HG03095 (cell line): Measurements from ENCODE around the gene BRIP1.
"Not testable (repeated sequence)": the region's sequence is repeated elsewhere in the genome, so short reads cannot be mapped to it uniquely, and the experiment has no call there.

Experiments used
- ATAC-seq: cut with Tn5 transposase; IDR thresholded peaks from one replicate; pipeline ENCODE4 v1.9.1; 2021; ENCODE audit warnings: moderate library complexity; ENCODE audit not compliant: unreplicated experiment

Gene BRIP1

DNA sequence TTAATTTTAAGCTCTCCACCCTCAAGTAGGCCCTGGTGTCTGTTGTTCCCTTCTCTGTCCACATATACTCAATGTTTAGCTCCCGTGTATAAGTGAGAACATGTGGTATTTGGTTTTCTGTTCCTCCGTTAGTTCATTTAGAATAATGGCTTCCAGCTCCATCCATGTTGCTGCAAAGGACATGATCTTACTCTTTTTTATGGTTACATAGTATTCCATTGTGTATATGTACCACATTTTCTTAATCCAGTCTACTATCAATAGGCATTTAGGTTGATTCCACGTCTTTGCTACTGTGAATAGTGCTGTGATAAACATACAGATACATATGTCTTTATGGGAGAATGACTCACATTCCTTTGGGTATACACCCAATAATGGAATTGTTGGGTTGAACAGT is 160.9 kb downstream of the BRIP1 start:
- ATAC-seq = no peak

DNA sequence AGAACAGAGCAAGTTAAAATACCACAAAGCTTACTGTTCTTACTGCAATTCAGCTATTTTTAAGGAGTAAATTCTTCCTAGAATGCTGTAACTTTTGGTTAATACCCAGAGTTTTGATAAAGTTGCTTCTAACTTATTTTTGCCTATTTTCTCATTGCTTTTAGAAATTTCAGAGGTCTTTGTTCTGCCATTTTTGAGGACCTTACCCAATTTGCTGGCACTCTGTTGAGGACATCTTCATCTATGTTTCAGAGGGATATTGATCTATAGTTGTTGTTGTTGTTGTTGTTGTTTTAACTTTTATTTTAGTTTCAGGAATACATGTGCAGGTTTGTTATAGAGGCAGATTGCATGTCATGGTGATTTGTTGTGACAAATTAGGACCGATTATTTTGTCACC is 161.3 kb downstream of the BRIP1 start:
- ATAC-seq = no peak

DNA sequence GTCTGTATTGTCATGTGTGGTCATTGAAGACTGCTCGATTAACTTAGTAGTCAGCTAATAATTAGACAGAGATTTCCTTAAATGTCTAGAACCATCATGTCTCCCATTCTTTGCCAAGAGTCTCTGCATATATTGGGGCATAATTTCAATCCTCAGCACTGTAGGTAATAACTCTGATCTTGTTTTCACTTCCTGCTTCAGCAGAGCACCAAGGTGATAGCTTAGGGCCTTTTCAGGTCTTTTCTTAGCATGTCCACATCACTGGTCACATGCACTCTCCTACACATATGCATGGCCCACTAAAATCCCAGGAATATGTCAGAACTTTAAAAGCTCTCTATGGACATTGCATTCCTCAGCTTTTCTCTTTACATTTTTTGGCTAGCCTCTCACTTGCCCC is 162.0 kb downstream of the BRIP1 start:
- no peak for ATAC-seq

DNA sequence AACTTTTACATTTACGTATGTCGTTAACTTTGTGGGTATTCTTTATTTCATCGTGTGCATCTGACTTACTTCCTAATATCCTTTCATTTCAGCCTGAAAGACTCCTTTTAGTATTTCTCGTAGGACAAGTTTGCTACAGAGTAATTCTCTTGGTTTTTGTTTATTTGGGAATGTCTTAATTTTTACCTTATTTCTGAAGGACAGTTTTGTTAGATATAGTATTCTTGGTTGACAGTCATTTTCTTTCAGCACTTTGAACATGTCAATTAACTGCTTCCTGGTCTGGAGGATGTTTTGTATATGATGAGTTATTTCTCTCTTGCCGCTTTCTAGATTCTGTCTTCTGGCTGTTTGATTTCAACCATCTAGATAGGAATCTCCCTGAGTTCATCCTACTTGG is 163.1 kb downstream of the BRIP1 start:
- ATAC-seq = no peak

DNA sequence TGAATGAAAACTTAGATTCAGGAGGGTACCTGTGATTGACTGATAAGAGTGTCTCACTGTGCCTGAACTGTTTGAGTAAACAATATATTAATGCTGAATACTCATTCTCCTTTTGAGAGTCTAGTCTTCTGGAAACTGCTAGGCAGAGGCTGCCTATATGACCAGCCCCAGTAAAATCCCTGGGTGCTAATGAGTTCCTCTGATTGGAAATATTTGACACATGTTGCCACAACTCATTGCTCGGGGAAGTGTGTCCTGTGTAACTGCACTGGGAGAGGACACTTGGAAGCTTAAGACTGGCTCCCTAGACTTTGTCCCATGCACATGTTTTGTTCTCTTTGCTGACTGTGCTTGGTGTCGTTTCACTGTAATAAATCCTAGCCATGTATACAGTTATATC is 163.6 kb downstream of the BRIP1 start:
- ATAC-seq = no peak

GRCh38 chr17:61699032-61699431 is 164.3 kb downstream of the BRIP1 start:
- no peak for ATAC-seq

DNA sequence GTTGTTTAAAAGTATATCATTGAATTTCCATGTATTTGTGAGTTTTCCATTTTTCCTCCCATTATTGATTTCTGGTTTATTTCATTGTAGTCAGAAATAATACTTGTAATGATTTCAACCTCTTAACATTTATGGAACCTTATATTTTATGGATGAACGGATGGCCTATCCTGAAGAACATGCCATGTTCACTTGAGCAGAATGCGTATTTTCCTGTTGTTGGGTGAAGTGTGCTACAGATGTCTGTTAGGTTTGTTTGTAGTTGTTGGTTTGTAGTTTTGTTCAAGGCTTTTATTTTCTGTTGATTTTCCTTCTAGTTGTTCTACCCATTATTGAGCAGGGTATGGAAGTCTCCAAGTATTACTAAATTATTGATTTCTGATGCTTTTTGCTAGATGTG is 165.1 kb downstream of the BRIP1 start:
- no peak for ATAC-seq

DNA sequence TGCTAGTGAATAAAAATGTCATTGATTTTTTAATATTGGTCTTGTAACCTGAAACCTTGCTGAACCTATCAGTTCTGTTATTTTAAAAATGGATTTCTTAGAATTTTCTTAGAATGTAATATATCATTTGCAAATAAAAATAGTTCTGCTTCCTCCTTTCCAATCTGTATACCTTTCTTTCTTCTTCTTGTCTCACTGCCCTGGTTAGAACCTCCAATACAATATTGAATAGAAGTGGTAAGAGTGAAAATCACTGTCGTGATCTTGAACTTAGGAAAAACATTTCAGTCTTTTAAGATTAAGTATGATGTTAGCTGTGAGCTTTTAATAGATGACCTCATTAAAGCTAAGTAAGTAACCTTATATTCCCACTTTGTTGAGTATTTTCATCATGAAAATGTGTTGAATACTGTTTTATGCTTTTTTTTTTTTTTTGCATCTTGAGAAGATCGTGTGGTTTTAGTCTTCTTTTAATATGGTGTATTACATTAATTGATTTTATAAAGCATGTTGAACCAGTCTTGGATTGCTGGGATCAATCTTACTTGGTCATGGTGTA is 167.5 kb downstream of the BRIP1 start:
- ATAC-seq = no peak

DNA sequence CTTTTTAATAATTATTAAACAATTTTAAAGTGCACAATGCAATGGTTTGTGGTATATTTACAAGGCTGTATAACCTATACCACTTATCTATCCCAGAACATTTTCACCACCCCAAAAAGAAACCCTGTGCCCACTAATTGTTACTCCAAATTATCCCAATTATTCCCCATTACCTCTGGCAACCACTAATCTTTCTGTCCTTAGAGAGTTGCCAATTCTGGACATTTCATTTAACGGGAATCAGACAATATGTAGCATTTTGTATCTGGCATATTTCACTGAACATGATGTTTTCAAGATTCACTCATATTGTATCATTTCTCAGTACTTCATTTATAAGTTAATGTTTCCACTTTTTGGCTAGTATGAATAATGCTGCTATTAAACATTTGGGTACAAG is 169.2 kb downstream of the BRIP1 start:
- no peak for ATAC-seq

DNA sequence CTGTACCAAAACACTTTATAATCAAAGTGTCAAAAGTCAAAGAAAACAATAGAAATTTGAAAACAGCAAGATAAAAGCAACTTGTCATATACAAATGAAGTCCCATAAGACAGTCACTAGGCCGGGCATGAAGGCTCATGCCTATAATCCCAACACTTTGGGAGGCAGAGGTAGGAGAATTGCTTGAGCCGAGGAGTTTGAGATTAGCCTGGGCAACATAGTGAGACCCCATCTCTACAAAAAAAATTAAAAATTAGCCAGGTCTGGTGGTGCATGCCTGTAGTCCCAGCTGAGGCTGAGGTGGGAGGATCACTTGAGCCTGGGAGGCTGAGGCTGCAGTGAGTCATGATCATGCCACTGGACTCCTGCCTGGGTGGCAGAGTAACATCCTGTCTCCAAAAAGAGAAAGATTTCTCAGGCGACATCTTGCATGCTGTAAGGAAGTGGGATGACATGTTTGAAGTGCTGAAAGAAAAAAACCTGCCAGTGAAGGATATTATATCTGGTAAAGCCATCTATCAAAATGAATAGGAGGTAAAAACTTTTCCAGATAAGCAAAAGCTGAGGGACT is 173.6 kb downstream of the BRIP1 start:
- no peak for ATAC-seq

- ATAC-seq = no peak
These were observed 175.6 kb downstream of the BRIP1 start for GRCh38 chr17:61687769-61688168.

GRCh38 chr17:61686113-61686512 is 177.2 kb downstream of the BRIP1 start:
- no peak for ATAC-seq

GRCh38 chr17:61684818-61685217 is 178.5 kb downstream of the BRIP1 start:
- no peak for ATAC-seq

GRCh38 chr17:61684172-61684571 is 179.2 kb downstream of the BRIP1 start:
- ATAC-seq = no peak

GRCh38 chr17:61683466-61683865 is 179.9 kb downstream of the BRIP1 start:
- no peak for ATAC-seq

DNA sequence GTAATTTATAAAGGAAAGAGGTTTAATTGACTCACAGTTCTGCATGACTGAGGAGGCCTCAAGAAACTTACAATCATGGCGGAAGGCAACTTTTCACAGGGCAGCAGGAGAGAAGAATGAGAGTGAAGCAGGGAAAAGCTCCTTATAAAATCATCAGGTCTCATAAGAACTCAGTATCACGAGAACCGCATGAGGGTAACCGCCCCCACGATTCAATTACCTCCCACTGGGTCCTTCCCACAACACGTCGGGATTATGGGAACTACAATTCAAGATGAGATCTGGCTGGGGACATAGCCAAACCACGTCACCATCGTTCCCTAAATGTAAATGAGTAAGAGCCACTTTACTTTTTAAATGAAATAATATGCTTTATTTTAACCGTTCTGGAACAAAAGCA is 182.4 kb downstream of the BRIP1 start:
- ATAC-seq = no peak

- ATAC-seq = no peak
These were observed 185.0 kb downstream of the BRIP1 start for GRCh38 chr17:61678339-61678738.

DNA sequence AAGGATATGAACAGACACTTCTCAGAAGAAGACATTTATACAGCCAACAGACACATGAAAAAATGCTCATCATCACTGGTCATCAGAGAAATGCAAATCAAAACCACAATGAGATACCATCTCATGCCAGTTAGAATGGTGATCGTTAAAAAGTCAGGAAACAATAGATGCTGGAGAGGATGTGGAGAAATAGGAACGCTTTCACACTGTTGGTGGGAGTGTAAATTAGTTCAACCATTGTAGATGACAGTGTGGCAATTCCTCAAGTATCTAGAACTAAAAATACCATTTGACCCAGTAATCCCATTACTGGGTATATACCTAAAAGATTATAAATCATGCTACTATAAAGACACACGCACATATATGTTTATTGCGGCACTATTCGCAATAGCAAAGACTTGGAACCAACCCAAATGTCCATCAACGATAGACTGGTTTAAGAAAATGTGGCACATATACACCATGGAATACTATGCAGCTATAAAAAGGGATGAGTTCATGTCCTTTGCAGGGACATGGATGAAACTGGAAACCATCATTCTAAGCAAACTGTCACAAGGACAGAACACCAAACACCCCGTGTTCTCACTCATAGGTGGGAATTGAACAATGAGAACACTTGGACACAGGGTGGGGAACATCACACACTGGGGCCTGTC is 186.0 kb downstream of the BRIP1 start:
- not testable (repeated sequence) for ATAC-seq

- ATAC-seq = not testable (repeated sequence)
These were observed 186.8 kb downstream of the BRIP1 start for GRCh38 chr17:61676522-61676921.

DNA sequence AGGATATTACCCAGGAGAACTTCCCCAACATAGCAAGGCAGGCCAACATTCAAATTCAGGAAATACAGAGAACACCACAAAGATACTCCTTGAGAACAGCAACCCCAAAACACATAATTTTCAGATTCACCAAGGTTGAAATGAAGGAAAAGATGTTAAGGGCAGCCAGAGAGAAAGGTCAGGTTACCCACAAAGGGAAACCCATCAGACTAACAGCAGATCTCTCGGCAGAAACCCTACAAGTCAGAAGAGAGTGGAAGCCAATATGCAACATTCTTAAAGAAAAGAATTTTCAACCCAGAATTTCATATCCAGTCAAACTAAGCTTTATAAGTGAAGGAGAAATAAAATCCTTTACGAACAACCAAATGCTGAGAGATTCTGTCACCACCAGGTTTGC is 188.7 kb downstream of the BRIP1 start:
- ATAC-seq = not testable (repeated sequence)

DNA sequence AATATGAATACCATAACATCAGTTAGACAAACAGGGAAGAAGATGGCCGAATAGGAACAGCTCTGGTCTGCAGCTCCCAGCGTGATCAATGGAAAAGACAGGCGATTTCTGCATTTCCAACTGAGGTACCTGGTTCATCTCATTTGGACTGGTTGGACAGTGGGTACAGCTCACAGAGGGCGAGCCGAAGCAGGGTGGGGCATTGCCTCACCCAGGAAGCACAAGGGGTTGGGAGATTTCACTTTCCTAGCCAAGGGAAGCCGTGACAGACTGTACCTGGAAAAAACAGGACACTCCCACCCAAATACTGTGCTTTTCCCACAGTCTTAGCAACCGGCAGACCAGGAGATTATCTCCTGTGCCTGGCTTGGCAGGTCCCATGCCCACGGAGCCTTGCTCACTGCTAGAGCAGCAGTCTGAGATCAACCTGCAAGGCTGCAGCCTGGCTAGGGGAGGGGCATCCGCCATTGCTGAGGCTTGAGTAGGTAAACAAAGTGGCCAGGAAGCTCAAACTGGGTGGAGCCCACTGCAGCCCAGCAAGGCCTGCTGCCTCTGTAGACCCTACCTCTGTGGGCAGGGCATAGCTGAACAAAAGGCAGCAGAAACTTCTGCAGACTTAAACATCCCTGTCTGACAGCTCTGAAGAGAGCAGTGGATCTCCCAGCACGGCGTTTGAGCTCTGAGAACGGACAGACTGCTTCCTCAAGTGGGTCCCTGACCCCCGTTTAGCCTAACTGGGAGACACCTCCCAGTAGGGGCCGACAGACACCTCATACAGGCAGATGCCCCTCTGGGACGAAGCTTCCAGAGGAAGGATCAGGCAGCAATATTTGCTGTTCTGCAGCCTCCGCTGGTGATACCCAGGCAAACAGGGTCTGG is 190.1 kb downstream of the BRIP1 start:
- ATAC-seq = not testable (repeated sequence)

- no peak for ATAC-seq
These were observed 191.2 kb downstream of the BRIP1 start for GRCh38 chr17:61672140-61672539.
